Measurements from ENCODE around the gene YJEFN3. TPM values are rescaled to one million over a fixed set of nuclear protein-coding genes. Genes with fewer than 3 reads are reported as not detected.

Gene YJEFN3
- polyA plus RNA-seq, 1 donor (not counting 4 experiments of a cell fraction or from before 2014, with no cell fraction given): 1.2 TPM

- Histone ChIP-seq H4K20me1 (ENCODE audit: control insufficient read depth, extremely low read depth, insufficient read depth, low read length) (no peaks in the 10 kb centered on the region), H3K9ac (ENCODE audit: control insufficient read depth, extremely low read depth, insufficient read depth, low read length) (no peak overlapping the region), H3K9me3 (ENCODE audit: control insufficient read depth, low read depth, low read length) (no peaks in the 10 kb centered on the region), H3K4me3 (ENCODE audit: control insufficient read depth in 2 of 3, extremely low read depth in 1 of 3, insufficient read depth in 2 of 3, low read depth in 1 of 3, low read length in 3 of 3) (no peak overlapping the region), H3K4me2 (ENCODE audit: control insufficient read depth, extremely low read depth, insufficient read depth, low read depth, low read length) (no peak overlapping the region), H3K27ac (ENCODE audit: control insufficient read depth, insufficient read depth, low read length) (no peak overlapping the region), H3K79me2 (ENCODE audit: control insufficient read depth, insufficient read depth, low read length) (peaks cover 58% of the 10 kb centered on the region), H3K36me3 (ENCODE audit: control insufficient read depth in 2 of 2, extremely low read depth in 1 of 2, insufficient read depth in 2 of 2, low read length in 2 of 2) (peaks cover 11 to 24% of the 10 kb centered on the region in 2 experiments), H3K4me1 (ENCODE audit: control insufficient read depth, extremely low read depth, insufficient read depth, low read length) (peaks cover 55% of the 10 kb centered on the region), H2AFZ (ENCODE audit: control insufficient read depth, low read length) (no peak overlapping the region), H3K9me1 (ENCODE audit: control insufficient read depth, extremely low read depth, insufficient read depth, low read length) (no peaks in the 10 kb centered on the region), H3K27me3 (ENCODE audit: control insufficient read depth, extremely low read depth, insufficient read depth, low read length) (no peaks in the 10 kb centered on the region)
- dilution Hi-C loops (cut with MboI; ENCODE audit: extremely low pct_ligation_motif_present, low sequenced_read_pairs): no loop called here
- FAIRE-seq (no peak), DNase-seq (ENCODE audit: low read depth, low spot score) (no peak)
- TF ChIP-seq EZH2 (IDR thresholded peaks at IDR 0.05; ENCODE audit: low read length) (no peak), CTCF (optimal IDR thresholded peaks at IDR 0.05 in 1 of 3, IDR thresholded peaks at IDR 0.05 in 1 of 3, conservative IDR thresholded peaks at IDR 0.05 in 1 of 3; ENCODE audit: extremely low read depth in 1 of 3, insufficient read depth in 2 of 3, low read length in 3 of 3) (no peak)
Observed at GRCh38 chr19:19485998-19486290, 42.8 kb upstream of the YJEFN3 start.

- Histone ChIP-seq H3K4me2 (ENCODE audit: control insufficient read depth, extremely low read depth, insufficient read depth, low read depth, low read length) (no peak overlapping the region), H3K27me3 (ENCODE audit: control insufficient read depth, extremely low read depth, insufficient read depth, low read length) (no peaks in the 10 kb centered on the region), H3K79me2 (ENCODE audit: control insufficient read depth, insufficient read depth, low read length) (peaks cover 58% of the 10 kb centered on the region), H3K4me1 (ENCODE audit: control insufficient read depth, extremely low read depth, insufficient read depth, low read length) (peaks cover 55% of the 10 kb centered on the region), H2AFZ (ENCODE audit: control insufficient read depth, low read length) (no peak overlapping the region), H4K20me1 (ENCODE audit: control insufficient read depth, extremely low read depth, insufficient read depth, low read length) (no peaks in the 10 kb centered on the region), H3K36me3 (ENCODE audit: control insufficient read depth in 2 of 2, extremely low read depth in 1 of 2, insufficient read depth in 2 of 2, low read length in 2 of 2) (peaks cover 14 to 24% of the 10 kb centered on the region in 2 experiments), H3K9ac (ENCODE audit: control insufficient read depth, extremely low read depth, insufficient read depth, low read length) (no peak overlapping the region), H3K9me3 (ENCODE audit: control insufficient read depth, low read depth, low read length) (no peaks in the 10 kb centered on the region), H3K27ac (ENCODE audit: control insufficient read depth, insufficient read depth, low read length) (no peak overlapping the region), H3K4me3 (ENCODE audit: control insufficient read depth in 2 of 3, extremely low read depth in 1 of 3, insufficient read depth in 2 of 3, low read depth in 1 of 3, low read length in 3 of 3) (no peak overlapping the region), H3K9me1 (ENCODE audit: control insufficient read depth, extremely low read depth, insufficient read depth, low read length) (no peaks in the 10 kb centered on the region)
- DNase-seq (ENCODE audit: low read depth, low spot score): no peak
- dilution Hi-C loops (cut with MboI; ENCODE audit: extremely low pct_ligation_motif_present, low sequenced_read_pairs): no loop called here
- FAIRE-seq: no peak
- no peak for TF ChIP-seq CTCF (optimal IDR thresholded peaks at IDR 0.05 in 1 of 3, IDR thresholded peaks at IDR 0.05 in 1 of 3, conservative IDR thresholded peaks at IDR 0.05 in 1 of 3; ENCODE audit: extremely low read depth in 1 of 3, insufficient read depth in 2 of 3, low read length in 3 of 3)
- no peak for TF ChIP-seq EZH2 (IDR thresholded peaks at IDR 0.05; ENCODE audit: low read length)
Observed at GRCh38 chr19:19486343-19487076, 42.2 kb upstream of the YJEFN3 start.
